Vagina (tissue), 2 donors: ENCODE data around the gene INTU. TPM values are rescaled to one million over a fixed set of nuclear protein-coding genes. Genes with fewer than 3 reads are reported as not detected.

Source experiments
- DNase-seq, 2 donors: peaks; one replicate each; pipeline ENCODE4 v3.0.0-alpha.2; 2017; ENCODE audit errors: extremely low spot score in 2 of 2
- H3K27ac ChIP-seq: fragments of 200-600 bp; sonication (generic); one replicate; pipeline ENCODE4 v1.5.1; 2019
- H3K27me3 ChIP-seq: fragments of 200-600 bp; sonication (generic); one replicate; pipeline ENCODE4 v1.5.1; 2019
- H3K36me3 ChIP-seq, 2 donors: fragments of 200-600 bp; sonication (generic); one replicate each; pipeline ENCODE4 v1.5.1; 2017 to 2019
- H3K4me1 ChIP-seq: fragments of 200-600 bp; sonication (generic); one replicate; pipeline ENCODE4 v1.5.1; 2019
- H3K4me3 ChIP-seq, 2 donors: fragments of 200-600 bp; sonication (generic); 1 replicate in 1 of 2; 2 replicates in 1 of 2; pipeline ENCODE4 v1.5.1; 2016 to 2019
- H3K9me3 ChIP-seq: fragments of 200-600 bp; sonication (generic); one replicate; pipeline ENCODE4 v1.5.1; 2019
- POLR2A ChIP-seq, 2 donors: fragments of 450-650 bp; IDR thresholded peaks; one replicate each; pipeline ENCODE4 v1.6.1; 2017; ENCODE audit warnings: antibody characterized with exemption in 2 of 2, mild to moderate bottlenecking in 2 of 2, moderate library complexity in 2 of 2
- POLR2AphosphoS5 ChIP-seq, 2 donors: sonication (generic); formaldehyde crosslinking; IDR thresholded peaks; one replicate each; pipeline ENCODE4 v1.9.0; 2017; ENCODE audit warnings: antibody characterized with exemption in 2 of 2, mild to moderate bottlenecking in 2 of 2, low read depth in 1 of 2; ENCODE audit not compliant: insufficient read depth in 1 of 2
- intact Hi-C: fragments of 100-400 bp; cut with DNase I; formaldehyde crosslinking; loops from one replicate; pipeline ENCODE4 v1.15.1; 2023
- total RNA-seq: library from RNA; depleted of rRNA; stranded (reverse); fragments of >200 nt; gene quantifications from one replicate; pipeline ENCODE4 v1.2.3, GENCODE V29; 2016
- TF ChIP-seq, protein P1 (sequence below), 3 experiments: fragments of 450-650 bp in 2 of 3; fragments of 200-600 bp in 1 of 3; sonication (generic) in 1 of 3; IDR thresholded peaks; one replicate each; pipeline ENCODE4 v1.5.1; 2017 to 2019; ENCODE audit warnings: antibody characterized with exemption in 3 of 3, mild to moderate bottlenecking in 2 of 3, moderate library complexity in 2 of 3

The INTU gene
- total RNA-seq, 1 donor from 2014 or later = 8.8 TPM

DNA sequence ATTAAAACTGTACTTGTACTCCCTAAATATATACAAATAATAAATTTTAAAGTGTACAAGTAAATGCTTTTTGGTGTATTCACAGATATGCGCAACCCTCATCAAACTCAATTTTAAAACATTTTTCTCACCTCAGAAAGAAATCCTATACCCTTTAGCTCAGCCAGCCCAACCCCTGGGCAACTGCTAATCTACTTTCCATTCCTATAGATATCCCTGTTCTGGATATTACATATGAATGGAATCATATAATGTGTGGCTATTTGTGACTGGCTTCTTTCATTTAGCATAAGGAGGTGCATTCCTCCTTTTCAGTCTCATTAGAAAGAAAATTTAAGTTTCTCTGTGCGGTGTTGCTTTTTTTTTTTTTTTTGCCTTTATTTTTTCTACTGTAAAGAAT lies 39.4 kb downstream of the INTU start:
- Histone ChIP-seq H3K27me3 (no peaks in the 10 kb centered on the region), H3K4me1 (no peaks in the 10 kb centered on the region), H3K36me3 (no peaks in the 10 kb centered on the region), H3K4me3 (no peak overlapping the region), H3K9me3 (no peaks in the 10 kb centered on the region), H3K27ac (no peak overlapping the region)
- TF ChIP-seq, protein P1, sequence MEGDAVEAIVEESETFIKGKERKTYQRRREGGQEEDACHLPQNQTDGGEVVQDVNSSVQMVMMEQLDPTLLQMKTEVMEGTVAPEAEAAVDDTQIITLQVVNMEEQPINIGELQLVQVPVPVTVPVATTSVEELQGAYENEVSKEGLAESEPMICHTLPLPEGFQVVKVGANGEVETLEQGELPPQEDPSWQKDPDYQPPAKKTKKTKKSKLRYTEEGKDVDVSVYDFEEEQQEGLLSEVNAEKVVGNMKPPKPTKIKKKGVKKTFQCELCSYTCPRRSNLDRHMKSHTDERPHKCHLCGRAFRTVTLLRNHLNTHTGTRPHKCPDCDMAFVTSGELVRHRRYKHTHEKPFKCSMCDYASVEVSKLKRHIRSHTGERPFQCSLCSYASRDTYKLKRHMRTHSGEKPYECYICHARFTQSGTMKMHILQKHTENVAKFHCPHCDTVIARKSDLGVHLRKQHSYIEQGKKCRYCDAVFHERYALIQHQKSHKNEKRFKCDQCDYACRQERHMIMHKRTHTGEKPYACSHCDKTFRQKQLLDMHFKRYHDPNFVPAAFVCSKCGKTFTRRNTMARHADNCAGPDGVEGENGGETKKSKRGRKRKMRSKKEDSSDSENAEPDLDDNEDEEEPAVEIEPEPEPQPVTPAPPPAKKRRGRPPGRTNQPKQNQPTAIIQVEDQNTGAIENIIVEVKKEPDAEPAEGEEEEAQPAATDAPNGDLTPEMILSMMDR (IDR thresholded peaks at IDR 0.05) = no peak
- no peak for TF ChIP-seq POLR2AphosphoS5 (IDR thresholded peaks at IDR 0.05; ENCODE audit: insufficient read depth in 1 of 2, low read depth in 1 of 2)
- TF ChIP-seq POLR2A (IDR thresholded peaks at IDR 0.05) = no peak
- intact Hi-C loops = no loop called here
- DNase-seq = no peak

DNA sequence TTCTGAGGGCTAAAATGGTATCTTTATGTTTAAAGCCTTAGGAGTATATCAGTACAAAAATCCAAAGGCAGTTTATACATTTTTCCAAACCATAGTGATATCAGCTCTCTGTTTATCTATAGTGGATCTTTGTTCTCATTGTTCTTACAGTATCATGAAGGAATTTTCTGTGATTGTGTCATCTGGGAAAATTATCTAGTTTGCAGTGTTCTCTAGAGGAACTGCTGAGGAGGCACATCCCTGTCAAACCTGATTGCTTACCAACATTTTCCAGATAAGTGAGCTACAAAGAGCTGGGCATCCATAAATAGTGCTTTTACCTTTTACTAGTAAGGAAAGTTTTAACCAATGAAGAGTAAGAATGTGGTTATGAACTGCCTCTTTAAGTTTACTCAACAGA lies 52.5 kb downstream of the INTU start:
- no peaks in the 10 kb centered on the region for H3K9me3 ChIP-seq
- H3K36me3 ChIP-seq = no peaks in the 10 kb centered on the region
- intact Hi-C loops = no loop called here
- H3K27ac ChIP-seq = no peak overlapping the region
- H3K4me3 ChIP-seq = no peak overlapping the region
- no peak for DNase-seq
- H3K4me1 ChIP-seq = no peaks in the 10 kb centered on the region
- no peaks in the 10 kb centered on the region for H3K27me3 ChIP-seq
- TF ChIP-seq, protein P1 (IDR thresholded peaks at IDR 0.05) = no peak
- no peak for TF ChIP-seq POLR2AphosphoS5 (IDR thresholded peaks at IDR 0.05; ENCODE audit: insufficient read depth in 1 of 2, low read depth in 1 of 2)

DNA sequence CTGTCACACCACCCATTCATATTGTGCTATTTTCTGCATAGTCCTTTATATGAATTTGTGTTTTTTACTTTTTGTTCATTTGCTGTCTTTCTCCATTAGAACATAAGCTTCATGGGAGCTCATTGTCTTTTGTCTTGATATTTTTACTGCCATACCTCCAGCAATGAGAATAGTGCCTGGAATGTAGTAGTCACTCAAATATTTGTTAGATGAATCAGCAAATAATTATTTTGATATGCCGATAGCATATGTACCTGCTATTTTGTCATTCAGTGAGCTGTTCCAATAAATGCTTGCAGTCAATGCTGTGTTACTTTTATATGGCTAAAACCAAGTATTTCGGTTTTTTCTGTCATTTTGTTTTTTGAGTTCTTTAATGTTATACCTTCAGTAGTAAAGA lies 53.9 kb downstream of the INTU start:
- intact Hi-C loops = no loop called here
- TF ChIP-seq POLR2A (IDR thresholded peaks at IDR 0.05) (no peak), POLR2AphosphoS5 (IDR thresholded peaks at IDR 0.05; ENCODE audit: insufficient read depth in 1 of 2, low read depth in 1 of 2) (no peak)
- TF ChIP-seq, protein P1 (IDR thresholded peaks at IDR 0.05) = no peak

DNA sequence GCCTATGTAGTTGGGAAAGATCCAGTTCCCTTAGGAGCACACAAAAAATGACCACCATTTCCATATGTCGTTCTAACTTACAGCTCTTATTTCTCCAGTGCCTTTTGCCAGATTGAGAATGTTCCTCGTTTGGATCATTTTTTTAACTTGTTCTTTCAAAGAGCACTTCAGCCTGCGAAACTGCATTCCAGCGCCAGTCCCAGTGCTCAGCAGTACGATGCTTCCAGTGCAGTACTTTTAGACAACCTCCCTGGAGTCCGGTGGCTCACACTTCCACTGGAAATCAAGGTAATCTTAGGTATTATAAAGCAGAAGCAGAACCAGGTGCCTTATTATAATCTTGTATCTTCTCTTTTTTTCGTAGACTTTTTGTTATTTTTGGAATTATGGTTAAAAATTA lies 54.8 kb downstream of the INTU start:
- Histone ChIP-seq H3K4me1 (no peaks in the 10 kb centered on the region), H3K4me3 (no peak overlapping the region), H3K27me3 (no peaks in the 10 kb centered on the region), H3K36me3 (no peaks in the 10 kb centered on the region), H3K27ac (no peak overlapping the region), H3K9me3 (no peaks in the 10 kb centered on the region)
- intact Hi-C loops = no loop called here
- no peak for TF ChIP-seq POLR2AphosphoS5 (IDR thresholded peaks at IDR 0.05; ENCODE audit: insufficient read depth in 1 of 2, low read depth in 1 of 2)
- TF ChIP-seq, protein P1 (IDR thresholded peaks at IDR 0.05) = no peak
- TF ChIP-seq POLR2A (IDR thresholded peaks at IDR 0.05) = no peak
- no peak for DNase-seq

More for the DNA sequence above, 53.9 kb downstream of the INTU start:
- Histone ChIP-seq H3K36me3 (no peaks in the 10 kb centered on the region), H3K27ac (no peak overlapping the region), H3K27me3 (no peaks in the 10 kb centered on the region), H3K4me1 (no peaks in the 10 kb centered on the region), H3K9me3 (no peaks in the 10 kb centered on the region), H3K4me3 (no peak overlapping the region)
- DNase-seq = no peak

DNA sequence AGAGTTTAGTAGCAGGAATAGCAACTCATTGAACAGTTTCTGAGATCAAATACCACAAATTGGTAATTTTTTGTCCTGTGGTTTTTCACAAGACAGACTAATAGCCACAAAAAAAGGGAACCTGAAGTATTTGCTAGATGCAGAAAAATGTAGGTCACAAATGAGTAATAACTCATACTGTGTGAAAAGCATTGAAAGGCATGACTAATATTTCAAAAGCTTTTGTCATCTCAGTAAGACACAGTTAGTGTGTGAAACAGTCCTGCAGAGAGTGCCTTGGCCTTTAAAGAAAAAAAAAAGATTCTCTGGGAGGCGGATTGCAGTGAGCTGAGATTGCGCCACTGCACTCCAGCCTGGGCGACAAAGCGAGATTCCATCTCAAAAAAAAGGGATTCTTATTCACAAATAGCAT lies 66.0 kb downstream of the INTU start:
- Histone ChIP-seq H3K27ac (no peak overlapping the region), H3K4me3 (no peak overlapping the region), H3K36me3 (no peaks in the 10 kb centered on the region), H3K27me3 (no peaks in the 10 kb centered on the region), H3K9me3 (no peaks in the 10 kb centered on the region), H3K4me1 (no peaks in the 10 kb centered on the region)
- intact Hi-C loops = no loop called here
- no peak for DNase-seq
- TF ChIP-seq POLR2A (IDR thresholded peaks at IDR 0.05) (no peak), POLR2AphosphoS5 (IDR thresholded peaks at IDR 0.05; ENCODE audit: insufficient read depth in 1 of 2, low read depth in 1 of 2) (peak in 1 of 2 donors; percentile 38)
